ENCODE measurements around the gene MOXD1. TPM values are rescaled to one million over a fixed set of nuclear protein-coding genes. Genes with fewer than 3 reads are reported as not detected.

Gene MOXD1
- total RNA-seq, 2 experiments from 2014 or later, result not detected

DNA sequence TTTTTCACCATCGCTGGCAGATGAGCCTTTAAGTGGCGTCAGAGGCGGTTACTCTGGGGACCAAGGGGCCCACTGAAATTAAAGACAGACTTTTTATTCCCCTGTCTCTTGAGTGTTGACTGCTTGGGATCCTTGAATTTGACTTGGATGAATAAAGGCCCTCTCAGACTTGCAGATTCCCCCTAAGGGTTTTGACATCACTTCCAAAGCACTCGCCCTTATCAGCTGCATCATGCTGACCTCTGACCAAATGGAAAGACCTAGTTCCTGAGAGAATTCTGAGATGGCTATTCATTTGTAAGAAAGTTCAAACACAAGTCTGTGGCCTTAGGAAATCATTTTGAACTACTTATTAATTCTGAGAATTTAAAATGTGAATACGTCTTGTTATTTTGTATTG is 13.5 kb upstream of the MOXD1 start:
- Mint-ChIP-seq H3K36me3 (ENCODE audit: low read depth) (no peaks in the 10 kb centered on the region), H3K9me3 (peaks cover 2% of the 10 kb centered on the region), H3K4me3 (no peak overlapping the region), H3K4me1 (ENCODE audit: low read depth) (no peaks in the 10 kb centered on the region), H3K27ac (no peak overlapping the region), H3K27me3 (peaks cover 19% of the 10 kb centered on the region)
- POLR2A ChIA-PET, result no interaction called here
- TF ChIP-seq CTCF (IDR thresholded peaks at IDR 0.05), result no peak
- CTCF ChIA-PET, result interaction anchor here (1.1 kb wide), 1 partner anchor 135 kb away, joined by 3 read pairs; no protein-coding TSS in a partner anchor
- intact Hi-C loops (cut with micrococcal nuclease), result no loop called here
- DNase-seq (no peak), ATAC-seq (no peak)

- H3K27ac Mint-ChIP-seq, result no peak overlapping the region
- ATAC-seq (no peak), DNase-seq (no peak)
- peaks cover 19% of the 10 kb centered on the region for H3K27me3 Mint-ChIP-seq
- intact Hi-C loops (cut with micrococcal nuclease), result no loop called here
- no peaks in the 10 kb centered on the region for H3K4me1 Mint-ChIP-seq (ENCODE audit: low read depth)
- ChIA-PET POLR2A (no interaction called here), CTCF (no interaction called here)
- TF ChIP-seq CTCF (IDR thresholded peaks at IDR 0.05), result no peak
- H3K9me3 Mint-ChIP-seq, result peaks cover 2% of the 10 kb centered on the region
- H3K36me3 Mint-ChIP-seq (ENCODE audit: low read depth), result no peaks in the 10 kb centered on the region
- no peak overlapping the region for H3K4me3 Mint-ChIP-seq
Measured at GRCh38 chr6:132414322-132414721, 13.0 kb upstream of the MOXD1 start.

DNA sequence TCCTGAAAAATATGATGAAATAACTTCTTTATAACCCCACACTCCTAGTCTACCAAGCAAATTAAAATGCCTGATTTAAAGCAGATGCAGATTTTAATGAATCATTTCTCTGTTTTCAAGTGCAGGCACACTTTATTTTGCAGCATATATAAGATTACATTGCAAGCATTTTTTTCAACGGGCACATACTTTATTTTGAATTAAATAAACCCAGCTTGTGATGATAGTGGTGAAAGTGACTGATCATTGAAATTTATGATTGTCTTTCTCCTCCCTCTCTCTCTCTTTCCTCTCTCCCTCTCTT is 12.2 kb upstream of the MOXD1 start:
- no peak overlapping the region for H3K27ac Mint-ChIP-seq
- CTCF ChIA-PET, result interaction anchor here (2.0 kb wide), 1 partner anchor 134 kb away, joined by 5 read pairs; no protein-coding TSS in a partner anchor

DNA sequence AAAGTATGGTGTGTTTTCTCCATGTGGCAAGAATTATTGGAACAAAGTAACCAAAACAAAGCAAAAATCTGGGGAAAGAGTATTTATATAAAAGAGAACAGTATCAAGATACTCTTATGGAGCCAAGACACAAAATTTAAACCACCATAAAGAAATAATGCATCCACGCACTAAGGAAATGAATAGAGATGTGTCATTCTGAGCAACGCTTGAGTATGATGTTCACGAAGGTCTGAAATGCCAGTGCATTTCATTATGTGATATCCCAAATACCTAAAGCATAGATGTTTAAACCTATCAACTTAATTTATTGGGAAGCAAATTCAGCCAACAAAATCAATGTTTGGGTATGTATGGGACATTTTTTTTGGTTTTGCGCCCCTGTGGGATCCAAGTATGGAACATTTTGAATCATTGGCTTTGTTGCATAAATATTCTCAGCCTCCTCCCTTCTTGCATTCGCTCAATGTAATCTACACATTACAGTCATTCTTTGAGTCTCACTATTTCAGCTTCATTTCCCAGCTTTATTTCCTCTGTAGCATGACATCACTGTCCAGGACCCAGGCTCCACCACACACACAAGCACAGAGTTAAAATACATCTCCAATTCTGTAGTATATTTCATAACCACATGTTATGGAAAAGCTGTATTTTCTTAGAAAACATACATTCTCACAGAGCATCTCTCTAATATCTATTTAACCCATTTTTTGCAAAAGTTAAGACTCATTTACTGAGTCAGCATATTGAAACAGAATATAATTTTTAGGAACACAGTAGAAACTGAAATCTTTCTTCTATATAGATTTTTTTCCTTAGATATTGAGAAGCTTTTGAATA is 11.6 kb upstream of the MOXD1 start:
- no peak overlapping the region for H3K4me3 Mint-ChIP-seq
- ChIA-PET CTCF (interaction anchor here (2.0 kb wide), 1 partner anchor 133 kb away, joined by 5 read pairs; no protein-coding TSS in a partner anchor), POLR2A (no interaction called here)
- H3K9me3 Mint-ChIP-seq, result peaks cover 2% of the 10 kb centered on the region
- H3K4me1 Mint-ChIP-seq (ENCODE audit: low read depth), result no peaks in the 10 kb centered on the region
- H3K27ac Mint-ChIP-seq, result no peak overlapping the region
- H3K27me3 Mint-ChIP-seq, result peaks cover 22% of the 10 kb centered on the region
- intact Hi-C loops (cut with micrococcal nuclease), result no loop called here
- DNase-seq (no peak), ATAC-seq (no peak)
- TF ChIP-seq CTCF (IDR thresholded peaks at IDR 0.05), result no peak
- no peaks in the 10 kb centered on the region for H3K36me3 Mint-ChIP-seq (ENCODE audit: low read depth)

More for the DNA sequence above, 12.2 kb upstream of the MOXD1 start:
- peaks cover 2% of the 10 kb centered on the region for H3K9me3 Mint-ChIP-seq
- H3K36me3 Mint-ChIP-seq (ENCODE audit: low read depth), result no peaks in the 10 kb centered on the region
- ATAC-seq (no peak), DNase-seq (no peak)
- POLR2A ChIA-PET, result no interaction called here
- peaks cover 19% of the 10 kb centered on the region for H3K27me3 Mint-ChIP-seq
- no peaks in the 10 kb centered on the region for H3K4me1 Mint-ChIP-seq (ENCODE audit: low read depth)
- intact Hi-C loops (cut with micrococcal nuclease), result no loop called here
- H3K4me3 Mint-ChIP-seq, result no peak overlapping the region
- no peak for TF ChIP-seq CTCF (IDR thresholded peaks at IDR 0.05)

DNA sequence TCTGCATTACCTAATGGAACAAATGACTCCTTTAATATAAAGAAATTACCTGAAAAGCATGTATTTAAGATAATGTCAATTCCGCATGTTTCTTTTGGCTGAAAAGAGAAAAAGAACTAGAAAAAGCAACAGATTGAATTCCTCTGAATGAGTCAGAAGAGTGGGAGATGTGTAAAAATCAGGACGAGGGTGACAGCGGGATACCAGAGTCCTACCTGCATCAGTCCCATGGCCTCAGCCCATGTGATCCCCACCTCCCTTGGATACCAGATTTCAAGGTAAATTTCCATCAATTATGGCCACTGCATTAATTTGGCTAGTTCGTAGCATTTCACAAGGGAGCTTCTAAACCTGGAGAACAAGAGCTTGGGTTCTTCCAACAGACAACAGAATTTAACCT is 10.0 kb upstream of the MOXD1 start:
- POLR2A ChIA-PET, result no interaction called here
- H3K27me3 Mint-ChIP-seq, result peaks cover 26% of the 10 kb centered on the region
- CTCF ChIA-PET, result no interaction called here
- no peak for ATAC-seq
- H3K4me1 Mint-ChIP-seq (ENCODE audit: low read depth), result no peaks in the 10 kb centered on the region
- no peak overlapping the region for H3K27ac Mint-ChIP-seq
- intact Hi-C loops (cut with micrococcal nuclease), result no loop called here
- DNase-seq, result no peak
- no peak overlapping the region for H3K4me3 Mint-ChIP-seq
- no peak for TF ChIP-seq CTCF (IDR thresholded peaks at IDR 0.05)
- H3K9me3 Mint-ChIP-seq, result no peaks in the 10 kb centered on the region
- no peaks in the 10 kb centered on the region for H3K36me3 Mint-ChIP-seq (ENCODE audit: low read depth)
